KBM-7 (cell line): Measurements from ENCODE around the gene FAM83D.

Experiments used
- DNase-seq: peaks from one replicate; pipeline ENCODE4 v3.0.0-alpha.2; 2015
- in situ Hi-C: fragments of 300-500 bp; cut with MboI; formaldehyde crosslinking; loops from 2 replicates; pipeline ENCODE4 v1.14.3; 2020; ENCODE audit warnings: low sequenced_read_pairs, low pct_unique_long_range_greater_than_20kb, mixed read lengths

Gene FAM83D

GRCh38 chr20:38893565-38894090 is 32.6 kb upstream of the FAM83D start:
- DNase-seq: peak; percentile 66
- in situ Hi-C loops: no loop called here

GRCh38 chr20:38894091-38894847 is 31.9 kb upstream of the FAM83D start:
- in situ Hi-C loops: no loop called here
- DNase-seq: no peak

GRCh38 chr20:38895098-38895949 is 30.9 kb upstream of the FAM83D start:
- no peak for DNase-seq
- in situ Hi-C loops: no loop called here

- in situ Hi-C loops: no loop called here
- no peak for DNase-seq
Observed at GRCh38 chr20:38896009-38896594, 30.1 kb upstream of the FAM83D start.

GRCh38 chr20:38897267-38897666 is 28.9 kb upstream of the FAM83D start:
- DNase-seq: no peak
- in situ Hi-C loops: no loop called here

- in situ Hi-C loops: loop anchor here (10.0 kb wide), 1 partner anchor 246 kb away; no protein-coding TSS in a partner anchor
- DNase-seq: no peak
Observed at GRCh38 chr20:38900606-38901005, 25.6 kb upstream of the FAM83D start.

GRCh38 chr20:38902601-38903000 is 23.6 kb upstream of the FAM83D start:
- DNase-seq: no peak
- in situ Hi-C loops: loop anchor here (10.0 kb wide), 1 partner anchor 248 kb away; no protein-coding TSS in a partner anchor

GRCh38 chr20:38903335-38903734 is 22.9 kb upstream of the FAM83D start:
- in situ Hi-C loops: loop anchor here (10.0 kb wide), 1 partner anchor 249 kb away; no protein-coding TSS in a partner anchor
- DNase-seq: no peak

GRCh38 chr20:38905375-38905774 is 20.8 kb upstream of the FAM83D start:
- in situ Hi-C loops: loop anchor here (10.0 kb wide), 1 partner anchor 251 kb away; no protein-coding TSS in a partner anchor
- DNase-seq: no peak

- no peak for DNase-seq
- in situ Hi-C loops: loop anchor here (10.0 kb wide), 1 partner anchor 253 kb away; no protein-coding TSS in a partner anchor
Observed at GRCh38 chr20:38907918-38908677, 18.1 kb upstream of the FAM83D start.

GRCh38 chr20:38915355-38915754 is 10.9 kb upstream of the FAM83D start:
- no peak for DNase-seq
- in situ Hi-C loops: no loop called here

- DNase-seq: no peak
- in situ Hi-C loops: no loop called here
Observed at GRCh38 chr20:38917657-38918056, 8.6 kb upstream of the FAM83D start.

GRCh38 chr20:38918172-38918571 is 8.0 kb upstream of the FAM83D start:
- no peak for DNase-seq
- in situ Hi-C loops: no loop called here

- DNase-seq: no peak
- in situ Hi-C loops: no loop called here
Observed at GRCh38 chr20:38919683-38920082, 6.5 kb upstream of the FAM83D start.

- in situ Hi-C loops: no loop called here
Observed at GRCh38 chr20:38920411-38920810, 5.8 kb upstream of the FAM83D start.

GRCh38 chr20:38920851-38921250 is 5.4 kb upstream of the FAM83D start:
- in situ Hi-C loops: no loop called here

More at GRCh38 chr20:38920411-38920810, 5.8 kb upstream of the FAM83D start:
- DNase-seq: no peak

GRCh38 chr20:38924718-38925117 is 1.5 kb upstream of the FAM83D start:
- in situ Hi-C loops: no loop called here
- DNase-seq: no peak

More at GRCh38 chr20:38920851-38921250, 5.4 kb upstream of the FAM83D start:
- DNase-seq: no peak

GRCh38 chr20:38926934-38927616 is 858 bp downstream of the FAM83D start:
- in situ Hi-C loops: no loop called here
- peak; percentile 19 for DNase-seq
